ENCODE data around the gene WDR46.

- TF ChIP-seq, protein P1, sequence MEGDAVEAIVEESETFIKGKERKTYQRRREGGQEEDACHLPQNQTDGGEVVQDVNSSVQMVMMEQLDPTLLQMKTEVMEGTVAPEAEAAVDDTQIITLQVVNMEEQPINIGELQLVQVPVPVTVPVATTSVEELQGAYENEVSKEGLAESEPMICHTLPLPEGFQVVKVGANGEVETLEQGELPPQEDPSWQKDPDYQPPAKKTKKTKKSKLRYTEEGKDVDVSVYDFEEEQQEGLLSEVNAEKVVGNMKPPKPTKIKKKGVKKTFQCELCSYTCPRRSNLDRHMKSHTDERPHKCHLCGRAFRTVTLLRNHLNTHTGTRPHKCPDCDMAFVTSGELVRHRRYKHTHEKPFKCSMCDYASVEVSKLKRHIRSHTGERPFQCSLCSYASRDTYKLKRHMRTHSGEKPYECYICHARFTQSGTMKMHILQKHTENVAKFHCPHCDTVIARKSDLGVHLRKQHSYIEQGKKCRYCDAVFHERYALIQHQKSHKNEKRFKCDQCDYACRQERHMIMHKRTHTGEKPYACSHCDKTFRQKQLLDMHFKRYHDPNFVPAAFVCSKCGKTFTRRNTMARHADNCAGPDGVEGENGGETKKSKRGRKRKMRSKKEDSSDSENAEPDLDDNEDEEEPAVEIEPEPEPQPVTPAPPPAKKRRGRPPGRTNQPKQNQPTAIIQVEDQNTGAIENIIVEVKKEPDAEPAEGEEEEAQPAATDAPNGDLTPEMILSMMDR (IDR thresholded peaks at IDR 0.05; ENCODE audit: poor library complexity, severe bottlenecking): no peak
- no peak for TF ChIP-seq EP300 (conservative IDR thresholded peaks at IDR 0.05; ENCODE audit: poor library complexity, severe bottlenecking)
- TF ChIP-seq, protein P2, sequence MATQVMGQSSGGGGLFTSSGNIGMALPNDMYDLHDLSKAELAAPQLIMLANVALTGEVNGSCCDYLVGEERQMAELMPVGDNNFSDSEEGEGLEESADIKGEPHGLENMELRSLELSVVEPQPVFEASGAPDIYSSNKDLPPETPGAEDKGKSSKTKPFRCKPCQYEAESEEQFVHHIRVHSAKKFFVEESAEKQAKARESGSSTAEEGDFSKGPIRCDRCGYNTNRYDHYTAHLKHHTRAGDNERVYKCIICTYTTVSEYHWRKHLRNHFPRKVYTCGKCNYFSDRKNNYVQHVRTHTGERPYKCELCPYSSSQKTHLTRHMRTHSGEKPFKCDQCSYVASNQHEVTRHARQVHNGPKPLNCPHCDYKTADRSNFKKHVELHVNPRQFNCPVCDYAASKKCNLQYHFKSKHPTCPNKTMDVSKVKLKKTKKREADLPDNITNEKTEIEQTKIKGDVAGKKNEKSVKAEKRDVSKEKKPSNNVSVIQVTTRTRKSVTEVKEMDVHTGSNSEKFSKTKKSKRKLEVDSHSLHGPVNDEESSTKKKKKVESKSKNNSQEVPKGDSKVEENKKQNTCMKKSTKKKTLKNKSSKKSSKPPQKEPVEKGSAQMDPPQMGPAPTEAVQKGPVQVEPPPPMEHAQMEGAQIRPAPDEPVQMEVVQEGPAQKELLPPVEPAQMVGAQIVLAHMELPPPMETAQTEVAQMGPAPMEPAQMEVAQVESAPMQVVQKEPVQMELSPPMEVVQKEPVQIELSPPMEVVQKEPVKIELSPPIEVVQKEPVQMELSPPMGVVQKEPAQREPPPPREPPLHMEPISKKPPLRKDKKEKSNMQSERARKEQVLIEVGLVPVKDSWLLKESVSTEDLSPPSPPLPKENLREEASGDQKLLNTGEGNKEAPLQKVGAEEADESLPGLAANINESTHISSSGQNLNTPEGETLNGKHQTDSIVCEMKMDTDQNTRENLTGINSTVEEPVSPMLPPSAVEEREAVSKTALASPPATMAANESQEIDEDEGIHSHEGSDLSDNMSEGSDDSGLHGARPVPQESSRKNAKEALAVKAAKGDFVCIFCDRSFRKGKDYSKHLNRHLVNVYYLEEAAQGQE (IDR thresholded peaks at IDR 0.05; ENCODE audit: borderline replicate concordance): no peak
These were observed 708 bp downstream of the WDR46 start for GRCh38 chr6:33288141-33288920.
